ENCODE results near the gene RNF224. TPM values are rescaled to one million over a fixed set of nuclear protein-coding genes. Genes with fewer than 3 reads are reported as not detected.

The RNF224 gene
- 0.05 and 0.94 TPM in 2 replicates for total RNA-seq (2014; rRNA removed; shearing (Covaris generic))

GRCh38 chr9:137227054-137227852, at the start of gene RNF224:
RNF224 (plus strand) TSS chr9:137227502; CDS start chr9:137228336, 834 bp downstream.

GRCh38 chr9:137188490-137189296, 38.6 kb upstream of the RNF224 start, which contains the start of the genes ANAPC2 and SSNA1:
ANAPC2 (minus strand) TSS chr9:137188560; CDS start chr9:137188532, 28 bp downstream.
SSNA1 (plus strand) TSS chr9:137188676; CDS start chr9:137188727, 51 bp downstream.

GRCh38 chr9:137200311-137201204, 26.7 kb upstream of the RNF224 start, which contains the start of gene TPRN:
TPRN (minus strand) TSS chr9:137200741; CDS start chr9:137200711, 30 bp downstream.

GRCh38 chr9:137205126-137206069, 21.9 kb upstream of the RNF224 start, which contains the start of the genes NDOR1 and TMEM203:
NDOR1 (plus strand) TSS chr9:137205700; CDS start chr9:137205778, 78 bp downstream.
TMEM203 (minus strand) TSS chr9:137205648; CDS start chr9:137205414, 234 bp downstream.

GRCh38 chr9:137222190-137223077, 4.9 kb upstream of the RNF224 start, which contains the start of gene RNF208:
RNF208 (minus strand) TSS chr9:137222240; CDS start chr9:137221212, 1,028 bp downstream.

GRCh38 chr9:137224830-137225694, 2.2 kb upstream of the RNF224 start, which contains the start of gene CYSRT1:
CYSRT1 (plus strand) TSS chr9:137225174; CDS start chr9:137225622, 448 bp downstream.

GRCh38 chr9:137230705-137231371, 3.5 kb downstream of the RNF224 start, which contains the start of gene SLC34A3:
SLC34A3 (plus strand) TSS chr9:137230901; CDS start chr9:137231703, 802 bp downstream.

GRCh38 chr9:137240841-137241489, 13.7 kb downstream of the RNF224 start, which contains the start of gene TUBB4B:
TUBB4B (plus strand) TSS chr9:137241287; CDS start chr9:137241361, 74 bp downstream.

GRCh38 chr9:137251194-137251461, 23.8 kb downstream of the RNF224 start, which contains the start of gene STPG3:
STPG3 (plus strand) TSS chr9:137251286; CDS start chr9:137251287, 1 bp downstream.

GRCh38 chr9:137254624-137255447, 27.5 kb downstream of the RNF224 start, which contains the start of gene NELFB:
NELFB (plus strand) TSS chr9:137255327.

GRCh38 chr9:137277329-137278041, 50.2 kb downstream of the RNF224 start, which contains the start of gene TOR4A:
TOR4A (plus strand) TSS chr9:137277726; CDS start chr9:137278690, 964 bp downstream.

